Activated effector memory CD4-positive, alpha-beta T cell treated with anti-CD3 and anti-CD28 coated beads, Interleukin-2, amount 50 U/mL, for 16 hours (primary cell): Measurements from ENCODE around the gene MYO7B.
A peak's percentile ranks its signal among the peaks of the same experiment; 100 is the strongest.

Source experiments
- DNase-seq: peaks from one replicate; pipeline ENCODE4 v3.0.0-alpha.2; 2020

Gene MYO7B

GRCh38 chr2:127652786-127653357 is 117.4 kb downstream of the MYO7B start:
- no peak for DNase-seq

- no peak for DNase-seq
These were observed 118.1 kb downstream of the MYO7B start for GRCh38 chr2:127653421-127654083.

GRCh38 chr2:127654084-127654837 is 118.8 kb downstream of the MYO7B start:
- no peak for DNase-seq

- no peak for DNase-seq
These were observed 119.3 kb downstream of the MYO7B start for GRCh38 chr2:127654838-127655175.

- DNase-seq, result no peak
These were observed 120.0 kb downstream of the MYO7B start for GRCh38 chr2:127655209-127656073.

- DNase-seq, result no peak
These were observed 121.2 kb downstream of the MYO7B start for GRCh38 chr2:127656569-127657231.

- no peak for DNase-seq
These were observed 121.7 kb downstream of the MYO7B start for GRCh38 chr2:127657232-127657595.

- no peak for DNase-seq
These were observed 122.7 kb downstream of the MYO7B start for GRCh38 chr2:127658146-127658545.

GRCh38 chr2:127658641-127659407 is 123.3 kb downstream of the MYO7B start:
- DNase-seq, result no peak

GRCh38 chr2:127659408-127660290 is 124.2 kb downstream of the MYO7B start:
- DNase-seq, result no peak

GRCh38 chr2:127660291-127660578 is 124.8 kb downstream of the MYO7B start:
- no peak for DNase-seq

GRCh38 chr2:127661072-127661649 is 125.7 kb downstream of the MYO7B start:
- no peak for DNase-seq

GRCh38 chr2:127661949-127662510 is 126.5 kb downstream of the MYO7B start:
- peak; percentile 45 for DNase-seq

GRCh38 chr2:127662937-127663565 is 127.6 kb downstream of the MYO7B start:
- DNase-seq, result peak; percentile 44

- DNase-seq, result peak; percentile 28
These were observed 128.1 kb downstream of the MYO7B start for GRCh38 chr2:127663566-127664064.

- peak; percentile 55 for DNase-seq
These were observed 128.8 kb downstream of the MYO7B start for GRCh38 chr2:127664065-127664894.

- DNase-seq, result peak; percentile 4
These were observed 129.4 kb downstream of the MYO7B start for GRCh38 chr2:127664895-127665225.

GRCh38 chr2:127665267-127665893 is 129.9 kb downstream of the MYO7B start:
- peak; percentile 30 for DNase-seq
